Smooth muscle cell of the brain vasculature (primary cell): Measurements from ENCODE around the gene SLC25A25.
"Not testable (repeated sequence)": the region's sequence is repeated elsewhere in the genome, so short reads cannot be mapped to it uniquely, and the experiment has no call there.

Experiments
- DNase-seq: peaks from one replicate; pipeline ENCODE4 v3.0.0-alpha.2; 2012; ENCODE audit warnings: low read depth, low spot score

Gene SLC25A25

DNA sequence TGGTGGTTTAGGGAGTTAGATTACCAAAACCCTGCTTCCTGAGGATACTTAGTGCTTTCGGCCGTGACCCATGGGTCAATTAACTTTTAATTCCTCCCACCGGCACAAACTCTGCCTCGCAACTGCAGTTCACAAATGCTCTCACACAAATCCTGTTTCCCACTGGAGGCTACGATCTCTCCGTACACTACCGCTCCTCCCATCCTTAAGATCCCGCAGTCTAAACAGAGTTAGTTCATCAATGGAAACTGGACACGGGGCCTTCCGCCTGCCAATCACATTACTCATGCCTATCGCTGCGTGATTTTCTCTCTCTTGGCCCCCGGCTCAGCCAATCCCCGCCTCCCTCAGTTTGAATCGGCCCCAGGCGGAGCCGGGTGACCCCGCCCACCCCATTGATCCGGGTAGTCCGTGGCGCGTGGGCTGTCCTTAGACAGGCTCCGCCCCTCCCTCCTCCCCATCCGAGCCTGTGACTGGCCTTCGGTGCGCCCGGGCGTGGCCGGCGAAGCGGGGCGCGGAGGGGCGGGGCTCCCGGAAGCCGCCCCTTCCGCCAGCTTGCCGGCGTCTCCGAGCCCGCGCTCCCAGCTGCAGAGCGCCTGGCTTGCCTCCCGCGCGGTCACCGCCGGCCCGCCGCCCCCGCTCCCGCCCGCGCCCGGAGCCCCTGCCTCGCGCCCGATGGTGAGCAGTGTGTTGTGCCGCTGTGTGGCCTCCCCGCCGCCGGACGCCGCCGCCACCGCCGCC lies at the start of gene SLC25A25:
SLC25A25 (plus strand) TSS at position 588 of the 741 bp plus-strand sequence; CDS start at position 676, 88 bp downstream.
- peak; percentile 97 for DNase-seq

- DNase-seq, result no peak
Measured at GRCh38 chr9:128020692-128021091, 47.3 kb upstream of the SLC25A25 start.

- DNase-seq, result no peak
Measured at GRCh38 chr9:128021098-128021497, 46.9 kb upstream of the SLC25A25 start.

- no peak for DNase-seq
Measured at GRCh38 chr9:128022886-128023285, 45.1 kb upstream of the SLC25A25 start.

DNA sequence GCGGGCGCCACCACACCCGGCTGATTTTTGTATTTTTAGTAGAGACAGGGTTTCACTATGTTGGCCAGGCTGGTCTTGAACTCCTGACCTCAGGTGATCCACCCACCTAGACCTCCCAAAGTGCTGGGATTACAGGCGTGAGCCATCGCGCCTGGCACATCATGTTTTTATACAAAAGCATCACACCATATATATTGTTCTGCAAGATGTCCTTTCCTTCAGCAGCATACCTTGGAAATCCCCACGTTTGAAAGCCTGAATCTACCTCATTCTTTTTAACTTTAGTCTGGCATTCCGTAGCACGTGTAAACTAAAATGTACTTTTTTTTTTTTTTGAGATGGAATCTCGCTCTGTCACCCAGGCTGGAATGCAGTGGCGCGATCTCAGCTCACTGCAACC lies 44.4 kb upstream of the SLC25A25 start:
- DNase-seq, result not testable (repeated sequence)

DNA sequence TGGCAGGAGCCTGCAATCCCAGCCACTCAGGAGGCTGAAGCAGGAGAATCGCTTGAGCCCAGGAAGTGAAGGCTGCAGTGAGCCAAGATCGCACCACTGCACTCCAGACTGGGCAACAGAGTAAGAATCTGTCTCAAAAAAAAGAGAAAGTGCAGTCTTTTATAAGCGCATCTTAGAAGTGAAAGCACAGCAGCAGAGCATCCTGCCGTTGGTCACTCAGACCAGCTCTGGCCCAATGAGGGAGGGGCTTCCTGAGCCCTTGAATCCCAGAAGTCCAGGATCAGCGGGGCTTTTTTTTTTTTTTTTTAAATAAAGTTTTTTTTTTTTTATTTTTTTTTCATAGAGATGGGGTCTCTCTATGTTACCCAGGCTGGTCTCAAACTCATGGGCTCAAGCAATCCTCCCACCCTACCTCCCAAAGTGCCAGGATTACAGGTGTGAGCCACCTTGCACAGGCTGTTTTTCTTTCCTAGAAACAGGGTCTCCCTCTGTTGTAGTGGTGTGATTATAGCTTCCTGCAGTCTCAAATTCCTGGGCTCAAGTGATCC lies 43.2 kb upstream of the SLC25A25 start:
- DNase-seq, result no peak

DNA sequence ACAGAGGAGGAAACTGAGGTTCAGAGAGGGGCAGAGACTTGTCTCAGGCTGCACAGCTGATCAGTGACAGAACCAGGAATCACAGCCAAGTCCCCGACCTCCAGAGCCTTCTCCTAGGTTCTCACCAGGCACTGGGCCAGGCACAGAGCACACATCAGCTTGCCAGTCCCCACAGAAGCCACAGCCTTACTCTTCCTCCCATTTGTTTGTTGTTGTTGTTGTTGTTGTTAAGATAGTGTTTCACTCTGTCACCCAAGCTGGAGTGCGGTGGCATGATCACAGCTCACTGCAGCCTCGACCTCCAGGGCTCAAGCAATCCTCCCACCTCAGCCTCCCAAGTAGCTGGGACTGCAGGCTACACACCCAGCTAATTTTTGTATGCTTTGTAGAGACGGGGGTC lies 42.3 kb upstream of the SLC25A25 start:
- no peak for DNase-seq

GRCh38 chr9:128026255-128026772 lies 41.7 kb upstream of the SLC25A25 start:
- DNase-seq, result no peak

DNA sequence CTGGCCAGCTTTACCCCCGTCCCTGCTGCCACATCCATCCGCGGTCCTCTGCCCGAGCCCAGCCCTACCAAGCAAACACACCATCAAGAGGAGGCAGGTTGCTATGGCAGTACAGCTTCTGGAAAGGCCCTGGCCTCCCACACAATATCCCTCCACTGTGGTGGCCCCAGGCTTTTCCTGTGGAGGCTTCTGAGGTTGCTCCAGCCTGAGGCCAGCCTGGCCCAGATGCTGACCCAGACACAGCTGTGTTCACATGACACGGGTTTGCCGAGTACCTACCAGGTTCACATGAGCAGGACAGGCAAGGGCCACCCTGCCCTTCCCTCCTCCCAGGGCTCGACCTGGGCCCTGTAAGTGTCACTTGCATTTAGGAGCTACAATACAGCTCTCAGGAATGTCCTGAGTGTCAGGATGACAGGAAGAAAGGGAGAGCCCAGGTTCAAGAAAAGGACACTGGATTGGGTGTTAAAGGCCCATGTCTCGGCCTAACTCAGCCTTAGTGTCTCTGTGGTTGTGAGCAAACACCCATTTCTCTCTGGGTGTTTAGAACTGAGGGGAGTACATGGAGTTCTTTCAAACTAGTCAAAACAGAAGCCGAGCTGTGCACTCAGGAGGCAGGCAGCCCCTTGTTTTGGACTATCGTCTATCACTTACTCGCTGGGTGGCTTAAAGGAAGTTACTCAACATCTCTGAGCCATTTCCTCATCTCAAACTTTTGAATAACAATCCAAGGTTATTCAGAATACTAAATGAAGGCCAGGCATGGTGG lies 41.1 kb upstream of the SLC25A25 start:
- DNase-seq, result no peak

DNA sequence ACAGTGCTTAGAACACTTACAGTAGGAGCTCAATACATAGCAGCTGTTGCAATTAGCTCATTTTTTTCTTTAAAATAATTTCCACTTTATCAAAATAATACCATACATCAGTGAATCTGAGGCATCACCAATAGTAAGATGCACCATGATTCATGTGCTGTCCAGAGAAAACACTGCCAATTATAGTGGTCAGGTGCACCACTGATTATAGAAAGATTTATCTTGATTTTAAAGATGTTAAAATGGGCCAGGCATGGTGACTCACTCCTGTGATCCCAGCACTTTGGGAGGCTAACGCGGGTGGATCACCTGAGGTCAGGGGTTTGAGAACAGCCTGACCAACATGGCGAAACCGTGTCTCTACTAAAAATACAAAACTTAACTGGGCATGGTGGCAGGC lies 40.3 kb upstream of the SLC25A25 start:
- DNase-seq, result no peak

DNA sequence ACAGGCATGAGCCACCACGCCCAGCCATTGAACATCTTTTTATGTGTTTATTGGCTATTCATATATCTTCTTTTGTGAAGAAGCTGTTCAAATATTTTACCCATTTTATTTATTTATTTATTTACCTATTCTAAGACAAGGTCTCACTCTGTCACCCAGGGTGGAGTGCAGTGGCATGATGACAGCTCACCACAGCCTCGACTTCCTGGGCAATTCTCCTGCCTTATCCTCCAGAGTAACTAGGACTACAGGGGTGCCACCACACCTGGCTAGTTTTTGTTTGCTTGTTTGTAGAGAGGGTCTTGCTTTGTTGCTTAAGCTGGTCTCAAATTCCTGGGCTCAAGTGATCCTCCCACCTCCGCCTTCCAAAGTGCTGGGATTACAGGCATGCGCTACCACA lies 34.4 kb upstream of the SLC25A25 start:
- DNase-seq, result no peak

DNA sequence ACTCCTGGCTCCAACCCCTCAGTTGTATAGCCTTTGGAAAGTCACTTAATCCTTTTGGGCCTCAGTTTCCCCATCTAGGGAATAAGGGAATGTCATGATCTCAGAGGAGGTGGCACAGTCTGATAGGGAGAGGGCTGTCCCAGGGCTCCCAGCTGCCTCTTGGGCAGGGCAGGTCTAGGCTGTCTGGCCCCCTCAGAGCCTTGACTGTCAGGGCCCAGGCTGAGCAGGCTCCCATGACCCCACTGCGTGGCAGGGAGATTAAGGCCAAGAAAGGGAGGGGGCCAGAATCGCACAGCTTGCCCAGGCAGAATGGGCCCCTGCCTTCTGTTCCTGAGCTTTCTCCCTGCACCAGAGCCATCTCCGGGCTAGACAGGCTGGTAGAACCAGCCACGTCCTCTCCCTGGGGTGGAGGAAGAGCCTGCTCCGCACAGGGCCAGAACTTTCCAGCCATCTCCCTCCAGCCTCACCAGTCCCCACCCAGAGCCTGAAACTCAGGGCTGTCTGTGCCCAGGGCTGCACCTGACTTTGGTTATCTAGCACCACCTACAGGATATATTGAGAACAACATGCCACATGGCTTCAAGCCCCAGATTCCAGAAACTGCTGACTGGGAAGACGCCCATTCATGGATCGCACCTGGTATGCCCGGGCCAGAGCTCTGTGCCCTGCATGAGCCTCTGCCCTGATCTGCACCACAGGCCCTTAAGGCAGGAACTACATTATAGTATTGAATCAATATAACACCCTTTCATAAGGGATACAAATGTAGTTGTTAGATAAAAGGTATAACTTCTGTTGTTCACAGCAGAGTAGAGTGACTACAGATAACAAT lies 33.0 kb upstream of the SLC25A25 start:
- DNase-seq, result peak; percentile 33

DNA sequence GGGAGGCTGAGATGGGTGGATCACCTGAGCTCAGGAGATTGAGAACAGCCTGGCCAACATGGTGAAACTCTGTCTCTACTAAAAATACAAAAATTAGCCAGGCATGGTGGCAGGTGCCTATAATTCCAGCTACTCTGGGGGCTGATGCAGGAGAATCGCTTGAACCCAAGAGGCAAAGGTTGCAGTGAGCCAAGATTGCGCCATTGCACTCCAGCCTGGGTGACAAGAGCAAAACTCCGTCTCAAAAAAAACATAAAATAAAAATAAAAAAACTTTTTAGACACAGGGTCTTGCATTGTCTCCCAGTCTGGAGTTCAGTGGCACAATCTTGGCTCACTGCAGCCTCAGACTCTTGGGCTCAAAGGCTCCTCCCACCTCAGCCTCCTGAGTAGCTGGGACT lies 31.5 kb upstream of the SLC25A25 start:
- not testable (repeated sequence) for DNase-seq

GRCh38 chr9:128040783-128041182 lies 27.2 kb upstream of the SLC25A25 start:
- DNase-seq, result not testable (repeated sequence)

GRCh38 chr9:128042043-128042442 lies 26.0 kb upstream of the SLC25A25 start:
- DNase-seq, result no peak

DNA sequence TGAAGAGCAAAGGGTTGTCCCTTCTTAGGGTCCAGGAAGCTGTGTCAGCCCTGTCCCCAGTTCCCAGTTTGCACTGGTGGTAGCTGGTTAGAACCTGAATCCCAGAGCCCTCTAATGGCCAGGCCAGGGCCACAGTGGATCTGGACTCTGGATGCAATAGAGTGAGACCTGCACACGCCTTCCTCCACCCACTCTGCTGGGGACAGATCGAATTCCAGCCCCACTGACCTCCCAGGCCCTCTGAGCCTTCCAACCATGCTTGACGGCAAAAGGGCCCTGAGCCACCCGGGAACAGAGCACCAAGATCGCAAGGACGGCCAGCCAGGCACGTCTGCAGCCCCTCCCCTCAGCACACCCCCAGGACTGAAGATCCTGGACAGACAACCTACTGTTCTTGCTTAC lies 24.6 kb upstream of the SLC25A25 start:
- DNase-seq, result no peak

GRCh38 chr9:128045409-128045808 lies 22.6 kb upstream of the SLC25A25 start:
- not testable (repeated sequence) for DNase-seq

GRCh38 chr9:128045831-128046230 lies 22.2 kb upstream of the SLC25A25 start:
- no peak for DNase-seq

- DNase-seq, result no peak
Measured at GRCh38 chr9:128047231-128047630, 20.8 kb upstream of the SLC25A25 start.

DNA sequence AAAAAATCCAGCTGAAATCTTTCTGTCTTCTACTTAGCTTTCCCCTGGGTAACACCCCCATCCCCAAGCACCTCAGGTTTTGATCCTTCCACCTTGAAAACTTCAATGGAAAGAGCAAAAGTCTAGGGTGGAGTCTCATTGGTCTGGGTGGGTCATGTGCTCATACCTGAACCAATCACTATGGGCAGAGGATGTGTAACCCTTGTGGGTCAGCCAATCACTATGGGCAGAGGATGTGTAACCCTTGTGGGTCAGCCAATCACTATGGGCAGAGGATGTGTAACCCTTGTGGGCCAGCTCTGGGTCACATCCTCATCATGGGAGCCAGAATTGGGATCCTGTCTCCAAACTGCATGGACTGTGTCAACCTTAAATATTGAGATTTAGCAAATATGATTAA lies 19.4 kb upstream of the SLC25A25 start:
- DNase-seq, result no peak

- no peak for DNase-seq
Measured at GRCh38 chr9:128049843-128050242, 18.2 kb upstream of the SLC25A25 start.
